Measurements from ENCODE around the gene NOL6. TPM values are rescaled to one million over a fixed set of nuclear protein-coding genes. Genes with fewer than 3 reads are reported as not detected.
"Not testable (repeated sequence)": the region's sequence is repeated elsewhere in the genome, so short reads cannot be mapped to it uniquely, and the experiment has no call there.

The NOL6 gene
- total RNA-seq, 1 donor from 2014 or later = 35.7 TPM

DNA sequence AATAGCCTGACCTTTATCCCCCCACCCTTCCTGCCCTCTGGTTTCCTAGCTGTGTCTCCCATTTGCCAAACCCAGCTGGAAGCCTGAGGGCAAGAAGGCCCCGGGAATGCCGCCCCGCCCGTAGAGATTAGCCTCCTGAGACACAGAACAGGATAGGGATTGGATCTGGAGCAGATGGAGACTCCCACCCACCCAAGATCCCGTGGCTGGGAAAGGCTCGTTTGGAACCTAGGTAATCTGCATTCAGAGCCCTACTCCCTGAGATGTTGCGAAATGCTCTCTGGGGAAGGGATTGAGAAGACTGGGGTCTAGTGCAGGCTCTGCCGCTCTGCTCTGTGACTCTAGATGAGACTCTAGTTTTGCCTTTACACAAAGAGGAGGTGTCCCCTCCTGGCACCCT is 37.3 kb downstream of the NOL6 start:
- no peak for DNase-seq (ENCODE audit: low spot score)

DNA sequence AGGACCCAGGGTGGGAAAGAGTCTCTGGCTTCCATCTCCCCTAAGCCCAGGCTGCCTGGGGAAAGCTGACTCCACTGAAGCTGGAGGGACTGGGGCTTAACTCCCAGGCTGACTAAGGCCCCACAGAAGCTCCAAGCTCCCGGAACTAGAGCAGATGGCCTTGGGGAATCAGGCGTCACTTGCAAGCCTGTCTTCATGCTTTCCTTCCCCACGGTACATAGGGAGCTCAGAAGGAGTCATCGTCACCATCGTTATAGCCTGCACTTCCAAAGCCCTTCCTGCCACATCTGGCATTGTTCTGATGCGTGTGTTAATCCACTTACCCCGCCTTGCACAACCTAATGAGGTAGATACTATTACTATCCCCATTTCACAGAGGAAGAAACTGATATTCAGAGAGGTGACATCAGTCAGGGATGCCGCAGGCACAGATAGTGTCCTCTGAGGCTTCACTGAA is 37.9 kb downstream of the NOL6 start:
- no peak for DNase-seq (ENCODE audit: low spot score)

DNA sequence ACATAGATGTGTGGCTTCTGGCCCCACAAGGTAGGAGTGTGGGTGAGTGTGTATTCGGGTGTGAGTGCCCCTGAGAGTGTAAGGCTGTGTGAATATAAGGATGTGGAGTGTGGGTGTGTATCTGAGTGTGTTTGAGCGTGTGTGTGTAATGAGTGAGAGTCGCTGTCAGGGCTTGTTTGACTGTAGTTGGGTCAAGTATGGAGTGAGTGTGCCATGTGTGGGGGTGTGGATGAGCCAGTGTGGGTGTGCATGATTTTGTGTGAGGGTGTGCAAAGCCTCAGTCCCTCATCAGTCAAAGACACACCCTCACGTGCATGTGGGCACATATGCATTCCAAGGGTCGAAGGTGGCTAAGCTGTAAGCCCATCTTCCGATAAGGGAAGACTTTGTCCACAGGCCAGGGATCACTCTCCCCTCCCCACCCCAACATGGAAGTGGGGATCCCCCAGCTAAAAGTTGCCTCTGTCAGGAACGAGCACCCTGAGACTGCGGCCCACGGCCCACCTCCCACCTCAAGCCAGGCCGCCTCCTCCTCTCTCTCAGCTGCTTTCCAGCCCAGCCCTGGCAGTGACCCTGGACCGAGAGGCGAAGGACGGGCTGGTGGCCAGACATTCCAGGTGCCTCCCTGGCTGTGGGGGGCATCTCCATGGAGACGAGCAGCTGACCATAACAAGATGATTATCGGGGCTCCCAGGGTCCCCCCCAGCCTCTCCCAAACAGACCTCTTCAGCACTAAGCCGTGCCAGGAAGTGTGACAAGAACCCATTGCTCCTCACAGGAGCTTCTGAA is 39.2 kb downstream of the NOL6 start:
- DNase-seq (ENCODE audit: low spot score) = no peak

DNA sequence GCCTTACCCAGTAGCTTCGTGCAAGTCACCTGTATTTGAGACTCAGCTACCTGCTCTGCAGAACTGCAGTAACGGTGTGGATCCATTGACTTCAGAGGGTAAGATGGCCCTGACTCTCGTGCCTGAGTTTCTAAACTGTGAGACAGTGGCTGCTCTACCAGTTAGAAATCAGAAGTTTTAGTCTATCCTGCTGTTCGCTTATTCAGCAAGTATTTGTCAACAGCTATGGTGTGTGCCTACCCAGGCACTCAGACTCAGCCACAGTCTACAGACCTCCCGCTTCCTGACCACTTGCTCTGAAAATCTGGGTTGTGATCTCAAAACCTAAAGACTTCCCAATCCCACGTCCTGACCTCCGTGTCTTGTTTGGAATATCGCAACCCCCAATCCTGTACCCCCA is 39.9 kb downstream of the NOL6 start:
- DNase-seq (ENCODE audit: low spot score) = no peak

DNA sequence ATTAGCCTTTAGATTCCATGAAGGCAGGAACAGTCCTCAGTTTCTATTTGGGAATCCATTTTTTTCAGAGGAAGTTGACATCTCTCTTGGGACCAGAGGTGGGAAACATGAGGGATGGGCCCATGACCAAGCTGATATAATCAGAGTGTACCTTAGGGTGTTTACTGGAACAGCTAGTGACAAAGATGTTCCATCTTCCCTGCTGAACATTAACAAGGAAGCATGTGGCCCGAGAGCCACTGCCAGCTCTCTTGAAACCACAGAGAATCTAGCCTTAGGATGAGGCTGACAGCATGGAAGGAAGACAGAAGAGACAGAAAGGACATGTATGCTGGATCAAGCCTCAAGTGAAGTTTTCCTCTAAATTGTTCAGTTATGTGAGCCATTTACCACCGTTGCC is 42.3 kb downstream of the NOL6 start:
- DNase-seq (ENCODE audit: low spot score) = no peak

DNA sequence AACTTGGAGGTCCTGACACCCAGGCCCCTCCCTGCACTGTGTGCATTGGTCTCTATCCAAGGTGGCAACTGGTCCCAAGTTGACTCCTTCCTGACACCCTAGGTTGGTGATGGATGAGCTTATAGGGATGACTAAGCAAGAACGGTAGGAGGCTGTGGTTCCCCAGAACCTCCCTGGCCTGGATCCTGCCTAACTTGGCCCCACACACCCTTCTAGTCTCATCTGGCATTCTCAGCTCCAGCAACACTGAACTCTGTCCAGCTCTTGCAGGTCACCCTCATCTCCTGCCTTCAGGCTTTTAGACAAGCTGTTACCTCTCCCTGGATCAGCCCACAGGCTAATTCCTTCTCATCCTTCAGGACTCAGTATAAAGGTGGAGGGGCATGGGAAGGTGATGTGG is 42.8 kb downstream of the NOL6 start:
- DNase-seq (ENCODE audit: low spot score) = no peak

DNA sequence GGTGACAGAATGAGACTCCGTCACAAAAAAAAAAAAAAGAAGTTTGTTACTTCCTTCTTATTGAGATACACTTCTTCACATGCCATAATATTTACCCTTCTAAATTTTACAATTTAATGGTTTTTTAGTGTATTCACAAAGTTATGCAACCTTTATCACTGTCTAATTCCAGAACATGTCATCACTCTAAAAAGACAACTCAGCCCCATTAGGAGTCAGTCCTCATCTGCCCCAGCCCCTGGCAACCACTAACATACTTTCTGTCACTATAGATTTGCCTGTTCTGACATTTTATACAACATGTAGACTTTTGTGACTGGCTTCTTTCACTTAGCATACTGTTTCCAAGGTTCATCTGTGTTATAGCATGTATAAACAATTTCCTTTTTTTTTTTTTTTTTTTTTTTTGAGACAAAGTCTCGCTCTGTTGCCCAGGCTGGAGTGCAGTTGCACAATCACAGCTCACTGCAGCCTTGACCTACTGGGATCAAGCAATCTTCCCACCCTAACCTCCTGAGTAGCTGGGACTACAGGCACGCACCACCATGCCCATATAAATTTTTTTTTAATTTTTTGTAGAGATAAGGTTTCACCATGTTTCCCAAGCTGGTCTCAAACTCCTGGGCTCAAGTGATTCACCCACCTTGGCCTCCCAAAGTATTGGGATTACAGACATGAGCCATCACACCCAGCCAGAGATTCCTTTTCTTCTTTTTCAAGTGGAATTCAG is 44.3 kb downstream of the NOL6 start:
- DNase-seq (ENCODE audit: low spot score) = no peak

DNA sequence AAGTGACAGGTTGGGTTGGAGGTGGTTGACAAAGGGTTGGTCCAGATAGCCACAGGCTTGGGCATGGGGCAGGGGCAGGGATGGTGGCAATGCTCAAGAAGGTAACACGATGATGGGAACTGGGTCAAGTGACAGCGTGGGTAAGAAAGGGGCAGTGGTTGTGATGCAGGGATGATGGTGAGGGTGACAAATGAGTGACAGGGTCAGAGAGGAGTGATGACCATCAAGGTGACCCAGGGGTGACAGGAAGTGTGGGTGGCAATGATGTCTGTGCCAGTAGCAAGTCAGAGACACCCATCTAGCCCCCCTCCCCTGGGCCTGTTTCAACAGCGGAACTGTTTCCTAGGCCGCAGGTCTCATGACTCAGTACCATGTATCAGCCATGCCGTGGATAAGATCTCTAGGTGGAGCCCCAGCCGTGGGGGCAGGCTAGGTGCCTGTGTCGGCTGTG is 46.9 kb downstream of the NOL6 start:
- DNase-seq (ENCODE audit: low spot score) = no peak

DNA sequence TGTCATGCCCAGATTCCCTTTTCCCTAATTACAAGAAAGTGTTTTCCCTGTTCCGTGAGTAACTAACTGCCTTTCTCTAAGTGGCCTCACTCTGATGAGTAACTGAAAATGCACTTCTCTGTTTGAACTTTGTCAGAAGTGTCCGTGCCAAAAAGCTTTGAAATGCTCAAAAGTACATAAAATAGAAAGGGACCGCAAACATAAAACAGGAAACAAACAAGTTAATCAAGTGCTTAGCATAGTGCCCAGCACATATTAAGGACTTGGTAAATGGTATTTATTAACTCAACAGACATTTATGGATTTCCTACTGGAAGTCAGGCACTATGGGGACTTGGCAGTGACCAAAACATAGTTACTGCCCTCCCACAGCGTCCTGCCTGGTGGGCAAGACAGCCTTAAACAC is 48.6 kb downstream of the NOL6 start:
- no peak for DNase-seq (ENCODE audit: low spot score)

DNA sequence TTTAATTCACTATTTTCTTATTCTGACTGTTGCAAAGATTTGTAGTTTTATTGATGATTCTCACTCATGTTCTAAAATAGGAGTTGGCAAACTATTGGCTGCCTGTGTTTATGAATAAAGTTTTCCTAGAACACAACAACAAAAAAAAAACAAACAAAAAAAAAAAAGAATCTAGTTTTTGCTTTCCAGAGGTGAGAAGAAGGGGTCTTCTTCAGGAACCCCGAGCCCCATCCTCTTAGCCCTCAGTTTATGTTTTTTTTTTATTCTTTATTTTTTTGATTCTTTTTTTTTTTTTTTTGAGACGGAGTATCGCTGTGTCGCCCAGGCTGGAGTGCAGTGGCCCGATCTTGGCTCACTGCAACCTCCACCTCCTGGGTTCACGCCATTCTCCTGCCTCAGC is 49.2 kb downstream of the NOL6 start:
- not testable (repeated sequence) for DNase-seq (ENCODE audit: low spot score)

DNA sequence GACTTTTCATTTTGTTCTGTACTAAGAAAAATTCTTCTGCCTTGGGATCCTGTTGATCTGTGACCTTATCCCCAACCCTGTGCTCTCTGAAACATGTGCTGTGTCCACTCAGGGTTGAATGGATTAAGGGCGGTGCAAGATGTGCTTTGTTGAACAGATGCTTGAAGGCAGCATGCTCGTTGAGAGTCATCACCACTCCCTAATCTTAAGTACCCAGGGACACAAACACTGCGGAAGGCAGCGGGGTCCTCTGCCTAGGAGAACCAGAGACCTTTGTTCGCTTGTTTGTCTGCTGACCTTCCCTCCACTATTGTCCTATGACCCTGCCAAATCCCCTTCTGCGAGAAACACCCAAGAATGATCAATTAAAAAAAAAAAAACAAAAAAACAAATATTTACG is 49.7 kb downstream of the NOL6 start:
- not testable (repeated sequence) for DNase-seq (ENCODE audit: low spot score)

DNA sequence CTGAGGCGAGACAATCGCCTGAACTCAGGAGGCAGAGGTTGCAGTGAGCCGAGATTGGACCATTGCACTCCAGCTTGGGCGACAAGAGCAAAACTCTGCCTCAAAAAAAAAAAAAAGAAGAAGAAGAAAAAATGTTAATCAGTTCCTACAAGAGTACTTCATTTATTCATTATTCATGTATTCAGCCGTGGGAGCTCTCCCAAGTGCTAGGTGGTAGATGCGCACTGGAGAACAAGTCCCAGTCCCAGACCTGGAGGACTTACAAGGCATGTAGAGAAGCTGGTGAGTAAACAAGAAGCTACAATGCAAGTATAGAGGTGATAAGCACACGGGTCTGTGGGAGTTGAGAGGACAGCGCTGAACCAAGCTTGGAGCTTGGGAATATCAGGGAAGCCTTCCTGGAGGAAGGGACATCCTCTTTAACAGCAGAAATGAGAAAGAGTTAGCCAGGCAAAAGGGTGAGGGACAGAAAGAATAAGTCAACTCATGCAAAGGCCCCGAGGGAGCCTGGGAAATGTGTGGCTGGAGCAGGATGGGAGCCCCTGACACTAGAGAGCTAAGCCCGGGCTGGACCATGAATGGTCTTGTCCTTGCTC is 53.9 kb downstream of the NOL6 start:
- no peak for DNase-seq (ENCODE audit: low spot score)

DNA sequence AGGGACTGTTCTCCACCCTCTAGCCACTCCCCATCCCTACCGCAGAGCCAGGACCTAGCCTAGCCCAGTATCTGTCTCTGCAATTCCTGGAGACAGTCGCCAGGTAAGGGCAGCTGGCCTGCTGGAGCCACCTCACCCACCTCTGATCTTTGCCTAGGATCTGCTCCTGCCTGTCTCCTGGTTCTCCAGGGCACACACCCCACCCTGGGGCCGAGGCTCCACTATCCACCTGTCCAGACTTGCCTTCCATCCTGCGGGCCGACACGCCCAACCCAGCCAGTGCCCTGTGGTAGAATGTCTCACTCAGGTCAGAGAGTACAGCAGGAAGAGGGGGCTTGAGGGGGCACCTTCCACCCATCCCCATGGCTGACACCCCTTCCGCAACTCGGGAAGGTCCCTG is 55.6 kb downstream of the NOL6 start:
- DNase-seq (ENCODE audit: low spot score) = no peak

DNA sequence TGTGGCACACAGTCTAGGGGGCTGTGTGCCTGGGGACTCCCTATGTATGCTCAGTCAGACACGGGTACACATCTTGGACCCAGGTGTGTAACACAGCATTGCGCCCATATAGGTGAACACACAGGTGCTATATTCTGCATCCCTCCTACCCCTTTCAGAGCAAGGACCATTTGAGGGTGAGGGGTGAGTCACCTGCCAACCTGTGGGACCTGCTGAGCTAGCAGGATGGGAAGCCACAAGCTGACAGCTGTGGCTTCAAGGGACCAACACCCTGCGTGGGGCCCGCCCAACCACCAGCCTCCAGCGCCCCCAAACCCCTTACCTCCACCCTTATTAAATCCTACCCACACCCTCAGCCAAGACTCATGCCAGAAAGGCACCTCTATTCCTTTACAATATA is 56.7 kb downstream of the NOL6 start:
- DNase-seq (ENCODE audit: low spot score) = no peak

DNA sequence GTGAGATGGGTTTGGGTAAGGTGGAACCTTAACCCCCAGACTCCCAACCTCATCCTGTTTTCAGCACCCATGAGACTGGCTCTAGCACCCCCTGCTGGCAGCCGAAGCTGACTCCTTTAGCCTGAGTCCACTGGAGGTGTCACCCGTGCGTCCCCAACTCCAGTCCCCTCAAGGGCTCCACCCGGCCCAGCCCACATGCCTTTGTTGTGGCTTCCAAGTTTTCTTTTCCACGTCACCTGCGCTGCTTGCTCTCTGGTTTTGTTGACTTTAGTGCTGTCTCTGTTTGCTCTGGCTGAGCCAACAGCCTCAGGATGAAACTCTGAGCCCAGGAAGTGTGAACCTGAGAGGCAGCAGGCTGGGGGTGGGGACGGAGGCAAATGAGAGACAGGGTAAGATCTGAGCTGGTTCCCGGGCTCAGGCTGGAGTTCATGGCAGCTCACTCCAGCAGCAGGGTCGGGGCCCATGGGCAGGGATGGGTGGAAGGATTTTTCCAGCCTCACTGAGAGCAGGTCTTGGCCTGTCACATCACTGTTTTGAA is 58.2 kb downstream of the NOL6 start:
- no peak for DNase-seq (ENCODE audit: low spot score)

DNA sequence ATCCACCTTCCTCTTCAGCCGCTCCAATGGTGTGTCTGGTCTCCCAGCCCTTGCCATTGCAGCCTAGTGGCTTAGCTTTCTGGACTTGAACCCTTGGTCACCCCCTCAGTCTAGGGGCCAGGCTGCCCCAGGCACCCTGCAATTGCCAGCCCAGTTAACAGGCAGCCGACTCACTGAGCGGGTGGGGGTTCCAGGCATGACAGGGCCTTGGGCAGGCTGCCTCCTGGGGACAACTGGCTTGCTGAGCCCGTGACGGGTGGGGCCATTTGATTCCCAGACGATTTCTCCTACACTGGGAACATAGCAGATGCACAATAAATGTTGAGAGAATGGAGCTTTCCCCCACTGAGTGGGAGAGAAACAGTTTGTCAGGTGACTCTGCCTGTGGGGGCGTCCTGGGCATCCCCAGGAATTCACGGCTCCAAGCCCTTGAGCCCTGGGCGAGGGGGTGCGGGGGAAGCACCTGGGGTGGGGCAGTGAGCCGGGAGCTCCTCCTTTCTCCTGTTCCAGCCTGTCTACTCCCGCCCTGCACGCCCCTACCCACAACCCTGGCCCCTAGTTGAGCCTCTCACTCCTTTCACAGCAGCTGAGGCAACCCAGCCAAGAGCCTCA is 58.7 kb downstream of the NOL6 start:
- DNase-seq (ENCODE audit: low spot score) = no peak

DNA sequence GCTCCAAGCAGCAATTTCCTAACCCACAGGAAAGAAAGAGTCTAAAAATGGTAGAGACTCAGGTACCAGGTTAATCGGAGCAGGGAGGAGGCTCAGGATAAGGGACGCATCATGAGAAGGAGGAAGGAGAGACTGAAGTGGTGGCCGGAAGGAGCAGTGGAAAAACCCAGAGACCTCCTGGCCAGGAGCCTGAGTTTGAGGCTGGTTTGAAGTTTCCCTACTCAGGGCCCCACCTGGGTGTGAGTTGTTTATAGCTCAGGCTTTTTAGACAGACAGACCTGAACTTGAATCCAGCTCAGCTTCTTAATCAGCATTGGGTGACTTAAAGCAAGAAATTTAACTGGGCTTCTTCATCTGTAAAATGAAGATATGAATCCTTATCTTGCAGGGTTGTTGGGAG is 59.5 kb downstream of the NOL6 start:
- DNase-seq (ENCODE audit: low spot score) = no peak
